ENCODE measurements around the gene SCUBE3. TPM values are rescaled to one million over a fixed set of nuclear protein-coding genes. Genes with fewer than 3 reads are reported as not detected.

The SCUBE3 gene
- total and polyA plus RNA-seq, 9 of the 15 experiments (the other 6 are each of a cell fraction or from before 2014, with no cell fraction given) = 0.01 to 0.11 TPM; not detected in 7

GRCh38 chr6:35259194-35259947 lies 45.6 kb downstream of the SCUBE3 start, which contains the start of gene ZNF76 (continued):
- no peak for TF ChIP-seq PATZ1 (CRISPR knock-in tag; IDR thresholded peaks at IDR 0.05; ENCODE audit: borderline replicate concordance)
- TF ChIP-seq ZNF785 (CRISPR knock-in tag; IDR thresholded peaks at IDR 0.05) = no peak
- peak; percentile 17; the same call in 1 of the 2 replicates for TF ChIP-seq ZNF316 (IDR thresholded peaks at IDR 0.05)
- no peak for TF ChIP-seq RBM34 (IDR thresholded peaks at IDR 0.05; ENCODE audit: borderline replicate concordance, insufficient read depth, low read length)
- TF ChIP-seq ESRRB (CRISPR knock-in tag; IDR thresholded peaks at IDR 0.05; ENCODE audit: borderline replicate concordance) = no peak
- no peak for TF ChIP-seq ZBTB26 (CRISPR knock-in tag; IDR thresholded peaks at IDR 0.05)
- TF ChIP-seq BRF1 (IDR thresholded peaks at IDR 0.05; ENCODE audit: borderline replicate concordance, extremely low read depth, insufficient read length) = no peak
- TF ChIP-seq ILF3 (IDR thresholded peaks at IDR 0.05; ENCODE audit: borderline replicate concordance) = peak; percentile 85; the same call in 1 of the 2 replicates
- TF ChIP-seq ERF (CRISPR knock-in tag; IDR thresholded peaks at IDR 0.05) = peak; percentile 87
- TF ChIP-seq ZNF583 (CRISPR knock-in tag; IDR thresholded peaks at IDR 0.05) = no peak
- TF ChIP-seq GTF2B (IDR thresholded peaks at IDR 0.05; ENCODE audit: extremely low read depth, insufficient read length) = no peak
- TF ChIP-seq ZNF592 (IDR thresholded peaks at IDR 0.05) = no peak; the same call in 1 of the 2 replicates
- TF ChIP-seq NR2C1 (IDR thresholded peaks at IDR 0.05) = peak; percentile 95
- TF ChIP-seq NR2C1 (tag; IDR thresholded peaks at IDR 0.05) = peak; percentile 96
- no peak for TF ChIP-seq HDGF (IDR thresholded peaks at IDR 0.05)
- TF ChIP-seq MAZ (CRISPR knock-in tag; conservative IDR thresholded peaks at IDR 0.05 in 1 of 2, IDR thresholded peaks at IDR 0.05 in 1 of 2) = peak; percentile 98 to 99
- TF ChIP-seq KHSRP (IDR thresholded peaks at IDR 0.05) = peak; percentile 80
- TF ChIP-seq ZNF551 (CRISPR knock-in tag; IDR thresholded peaks at IDR 0.05) = no peak
- TF ChIP-seq MBD2 (IDR thresholded peaks at IDR 0.05; ENCODE audit: borderline replicate concordance, low read depth) = 0 out of 2 replicates have a peak, but pooled peaks have one; percentile 31
- peak; percentile 98 for TF ChIP-seq CREM (IDR thresholded peaks at IDR 0.05; ENCODE audit: low read depth)
- TF ChIP-seq CBX3 (IDR thresholded peaks at IDR 0.05; ENCODE audit: borderline replicate concordance in 1 of 2, low read length in 2 of 2) = no peak; a peak in 1 of 3 replicates
